Effector memory CD4-positive, alpha-beta T cell (primary cell): Measurements from ENCODE around the gene S100A8.

Experiments
- DNase-seq, 3 donors: peaks; one replicate each; pipeline ENCODE4 v3.0.0-alpha.2; 2020
- H3K27ac ChIP-seq: 2 replicates; pipeline ENCODE4 v1.7.0; 2013; ENCODE audit warnings: mild to moderate bottlenecking, low read length, moderate library complexity; ENCODE audit not compliant: insufficient read depth, poor library complexity, severe bottlenecking
- H3K27me3 ChIP-seq: replicated peaks from 2 replicates; pipeline ENCODE4 v1.7.0; 2013; ENCODE audit warnings: mild to moderate bottlenecking, low read length; ENCODE audit not compliant: insufficient read depth, control insufficient read depth, poor library complexity, severe bottlenecking
- H3K36me3 ChIP-seq: 2 replicates; pipeline ENCODE4 v1.7.0; 2013; ENCODE audit warnings: mild to moderate bottlenecking, low read length, moderate library complexity; ENCODE audit not compliant: control insufficient read depth, insufficient read depth
- H3K4me1 ChIP-seq: 2 replicates; pipeline ENCODE4 v1.7.0; 2013; ENCODE audit warnings: low read length, mild to moderate bottlenecking; ENCODE audit not compliant: control insufficient read depth, insufficient read depth, poor library complexity, severe bottlenecking
- H3K4me3 ChIP-seq: 2 replicates; pipeline ENCODE4 v1.7.0; 2013; ENCODE audit warnings: low read length, low read depth, mild to moderate bottlenecking; ENCODE audit not compliant: insufficient read depth, poor library complexity, severe bottlenecking
- H3K9me3 ChIP-seq: 2 replicates; pipeline ENCODE4 v1.7.0; 2013; ENCODE audit warnings: mild to moderate bottlenecking, low read length, moderate library complexity; ENCODE audit not compliant: control insufficient read depth

S100A8 gene

DNA sequence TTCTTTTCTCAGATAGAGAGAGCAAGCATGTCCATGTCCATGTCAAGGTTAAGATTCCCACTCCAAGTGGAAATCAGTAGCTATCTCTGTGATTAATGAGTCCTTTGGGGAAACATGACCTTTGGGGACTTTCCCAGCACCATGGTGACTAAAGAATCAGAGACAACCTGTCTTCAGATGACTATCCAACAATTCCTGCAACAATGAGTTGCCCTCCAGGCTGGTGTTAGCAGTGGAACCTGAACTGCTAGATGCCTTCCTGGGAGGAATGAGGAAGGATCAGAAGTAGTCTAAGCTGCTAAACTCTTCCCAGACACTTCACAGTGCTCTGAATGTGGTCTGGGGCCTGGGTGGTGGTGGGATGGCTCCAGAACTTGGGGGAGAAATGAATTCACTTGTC lies 26.7 kb downstream of the S100A8 start:
- DNase-seq, result no peak
- Histone ChIP-seq H3K27ac (no peak overlapping the region), H3K4me1 (no peaks in the 10 kb centered on the region), H3K27me3 (no peaks in the 10 kb centered on the region), H3K4me3 (no peak overlapping the region), H3K9me3 (no peaks in the 10 kb centered on the region), H3K36me3 (no peaks in the 10 kb centered on the region)

DNA sequence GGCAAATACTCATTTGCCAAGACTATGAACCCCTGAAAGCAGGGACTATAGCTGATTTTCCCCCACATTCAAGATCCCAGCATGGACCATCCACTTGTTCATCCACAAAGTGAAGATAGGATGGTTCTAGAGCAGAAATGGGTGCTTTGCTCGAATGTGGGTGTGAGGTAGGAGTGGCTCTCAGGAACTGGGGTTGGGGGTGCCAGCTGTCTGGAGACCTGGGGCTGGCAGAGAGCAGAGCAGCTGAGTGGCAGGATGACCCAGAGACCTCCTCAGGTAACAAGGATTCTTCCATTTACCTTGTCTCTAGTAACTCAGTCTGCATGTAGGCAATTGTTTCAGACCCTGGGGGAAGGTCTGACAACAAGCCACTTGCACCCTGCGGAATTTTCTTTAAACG lies 27.2 kb downstream of the S100A8 start:
- no peaks in the 10 kb centered on the region for H3K9me3 ChIP-seq
- H3K27ac ChIP-seq, result no peak overlapping the region
- no peaks in the 10 kb centered on the region for H3K36me3 ChIP-seq
- H3K4me3 ChIP-seq, result no peak overlapping the region
- DNase-seq, result no peak
- H3K27me3 ChIP-seq, result no peaks in the 10 kb centered on the region
- H3K4me1 ChIP-seq, result no peaks in the 10 kb centered on the region

- H3K36me3 ChIP-seq, result no peaks in the 10 kb centered on the region
- H3K4me3 ChIP-seq, result no peak overlapping the region
- H3K27ac ChIP-seq, result no peak overlapping the region
- H3K4me1 ChIP-seq, result peaks cover 6% of the 10 kb centered on the region
- no peak for DNase-seq
- no peaks in the 10 kb centered on the region for H3K9me3 ChIP-seq
- H3K27me3 ChIP-seq, result no peaks in the 10 kb centered on the region
These were observed 28.6 kb downstream of the S100A8 start for GRCh38 chr1:153362187-153362775.

GRCh38 chr1:153361480-153362109 lies 29.3 kb downstream of the S100A8 start:
- Histone ChIP-seq H3K4me1 (peaks cover 10% of the 10 kb centered on the region), H3K27ac (no peak overlapping the region), H3K9me3 (no peaks in the 10 kb centered on the region), H3K4me3 (no peak overlapping the region), H3K36me3 (no peaks in the 10 kb centered on the region), H3K27me3 (no peaks in the 10 kb centered on the region)
- no peak for DNase-seq

GRCh38 chr1:153360592-153361479 lies 30.0 kb downstream of the S100A8 start:
- Histone ChIP-seq H3K27ac (no peak overlapping the region), H3K4me3 (no peak overlapping the region), H3K9me3 (no peaks in the 10 kb centered on the region), H3K4me1 (peaks cover 10% of the 10 kb centered on the region), H3K27me3 (no peaks in the 10 kb centered on the region), H3K36me3 (no peaks in the 10 kb centered on the region)
- no peak for DNase-seq

- H3K27me3 ChIP-seq, result no peaks in the 10 kb centered on the region
- no peak overlapping the region for H3K27ac ChIP-seq
- peaks cover 10% of the 10 kb centered on the region for H3K4me1 ChIP-seq
- H3K4me3 ChIP-seq, result no peak overlapping the region
- H3K36me3 ChIP-seq, result no peaks in the 10 kb centered on the region
- no peak for DNase-seq
- H3K9me3 ChIP-seq, result no peaks in the 10 kb centered on the region
These were observed 30.7 kb downstream of the S100A8 start for GRCh38 chr1:153360190-153360589.

- Histone ChIP-seq H3K4me1 (peaks cover 10% of the 10 kb centered on the region), H3K27me3 (no peaks in the 10 kb centered on the region), H3K27ac (no peak overlapping the region), H3K36me3 (no peaks in the 10 kb centered on the region), H3K9me3 (no peaks in the 10 kb centered on the region), H3K4me3 (no peak overlapping the region)
- no peak for DNase-seq
These were observed 31.6 kb downstream of the S100A8 start for GRCh38 chr1:153359241-153359640.

DNA sequence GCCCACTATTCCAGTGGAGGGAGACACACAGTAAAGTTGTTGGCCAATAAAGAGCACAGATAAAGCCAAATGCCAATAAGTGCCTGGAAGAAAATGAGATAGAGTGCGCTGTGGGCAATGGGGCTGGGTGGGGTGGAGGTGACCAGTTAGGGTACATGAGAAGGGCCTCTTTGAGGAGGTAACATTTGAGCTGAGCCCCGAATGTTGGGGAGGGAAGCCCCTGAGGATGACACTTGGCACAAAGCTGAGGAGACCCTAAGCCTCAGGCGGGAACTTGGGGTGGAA lies 32.2 kb downstream of the S100A8 start:
- no peak for DNase-seq
- Histone ChIP-seq H3K9me3 (no peaks in the 10 kb centered on the region), H3K27ac (no peak overlapping the region), H3K27me3 (no peaks in the 10 kb centered on the region), H3K4me3 (no peak overlapping the region), H3K36me3 (no peaks in the 10 kb centered on the region), H3K4me1 (peaks cover 10% of the 10 kb centered on the region)

DNA sequence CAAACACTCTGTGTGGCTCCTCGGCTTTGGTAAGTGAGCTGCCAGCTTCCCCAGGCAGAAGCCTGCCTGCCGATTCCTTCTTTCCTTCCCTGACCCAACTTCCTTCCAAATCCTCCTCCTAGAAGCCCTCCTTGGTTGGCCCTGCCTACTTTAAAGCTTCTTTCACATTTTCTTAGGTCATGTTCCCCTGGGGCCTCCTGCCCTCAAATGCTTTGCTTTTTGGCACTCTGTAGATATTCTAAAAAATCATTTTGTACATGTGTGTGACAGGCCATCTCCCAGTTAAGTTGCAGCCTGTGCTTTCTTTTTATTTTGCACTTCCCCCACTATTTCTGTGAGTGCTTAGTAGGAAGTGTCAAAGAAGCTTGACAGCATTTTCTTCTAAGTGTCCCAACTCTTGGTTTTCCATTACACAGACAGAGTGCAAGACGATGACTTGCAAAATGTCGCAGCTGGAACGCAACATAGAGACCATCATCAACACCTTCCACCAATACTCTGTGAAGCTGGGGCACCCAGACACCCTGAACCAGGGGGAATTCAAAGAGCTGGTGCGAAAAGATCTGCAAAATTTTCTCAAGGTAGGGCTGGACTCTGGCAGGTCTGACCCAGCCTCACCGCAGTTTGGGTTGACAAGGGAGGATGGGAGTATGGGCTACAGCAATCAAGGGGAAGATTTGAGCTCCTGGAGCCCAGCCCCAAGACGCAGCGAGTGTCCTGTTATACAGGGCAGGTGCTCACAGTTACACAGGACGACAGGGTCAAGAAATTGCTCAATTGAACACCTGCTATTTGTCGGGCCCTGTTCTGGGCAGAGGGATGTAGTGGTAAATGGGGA lies 32.8 kb downstream of the S100A8 start, which contains the start of gene S100A9:
Gene S100A9, plus strand, starts transcription at position 2 of the 838 bp plus-strand sequence. Its CDS starts 430 bp downstream, at position 432.
- H3K27ac ChIP-seq, result no peak within 1 kb of the TSS
- H3K4me3 ChIP-seq, result no peak within 1 kb of the TSS
- peaks cover 10% of the 10 kb centered on the region for H3K4me1 ChIP-seq

More for the DNA sequence above, 32.8 kb downstream of the S100A8 start, which contains the start of gene S100A9:
- DNase-seq, result no peak
- Histone ChIP-seq H3K27me3 (no peaks in the 10 kb centered on the region), H3K36me3 (no peaks in the 10 kb centered on the region), H3K9me3 (no peaks in the 10 kb centered on the region)
